HUDEP-2 (cell line): ENCODE results near the gene SHH.

ENCODE experiments used
- DNase-seq, 76 experiments: peaks; one replicate each; lab custom pipeline; 2025; ENCODE audit not compliant: unreplicated experiment in 76 of 76; lab: John Stamatoyannopoulos, UW

SHH gene

DNA sequence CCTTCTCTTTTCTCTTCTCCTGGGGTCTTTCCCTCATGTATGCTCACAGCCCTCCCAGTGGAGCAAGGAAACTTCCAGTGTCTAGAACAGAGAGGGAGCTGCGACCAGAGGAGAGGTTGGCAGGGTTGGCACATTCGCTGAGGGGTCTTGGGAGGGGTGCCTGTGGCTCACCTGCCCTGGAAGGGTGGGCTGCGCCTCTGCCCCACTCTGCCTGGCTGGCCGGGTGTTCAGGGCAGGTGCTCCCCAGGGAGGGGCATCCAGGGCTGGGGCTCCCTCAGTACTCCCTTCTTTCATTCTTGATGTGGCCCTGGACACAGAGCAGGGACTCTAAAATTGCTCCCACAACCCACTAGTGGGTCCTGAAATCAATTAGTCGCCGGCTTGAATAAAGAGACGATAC, 16.9 kb downstream of the SHH start:
- no peak for DNase-seq

DNA sequence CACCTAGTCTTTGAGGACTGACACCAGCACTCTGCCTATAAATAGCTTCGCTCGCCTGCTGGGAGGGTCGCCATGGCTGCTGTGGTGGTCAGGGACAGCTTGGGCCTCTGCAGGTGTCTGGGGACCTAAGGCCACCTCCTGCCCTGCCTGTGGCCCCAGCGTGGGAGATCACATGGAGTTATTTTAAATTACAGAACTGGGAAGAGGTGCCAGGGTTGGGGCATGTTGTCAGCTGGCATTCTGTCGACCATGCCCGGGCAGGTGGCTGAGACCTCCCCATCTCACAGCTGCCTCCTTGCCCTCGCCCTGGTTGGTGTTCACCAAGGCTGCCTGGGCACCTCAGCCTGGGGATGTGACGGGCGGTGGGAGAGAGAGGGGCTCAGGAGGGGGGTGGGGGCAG, 18.1 kb downstream of the SHH start:
- DNase-seq = no peak

DNA sequence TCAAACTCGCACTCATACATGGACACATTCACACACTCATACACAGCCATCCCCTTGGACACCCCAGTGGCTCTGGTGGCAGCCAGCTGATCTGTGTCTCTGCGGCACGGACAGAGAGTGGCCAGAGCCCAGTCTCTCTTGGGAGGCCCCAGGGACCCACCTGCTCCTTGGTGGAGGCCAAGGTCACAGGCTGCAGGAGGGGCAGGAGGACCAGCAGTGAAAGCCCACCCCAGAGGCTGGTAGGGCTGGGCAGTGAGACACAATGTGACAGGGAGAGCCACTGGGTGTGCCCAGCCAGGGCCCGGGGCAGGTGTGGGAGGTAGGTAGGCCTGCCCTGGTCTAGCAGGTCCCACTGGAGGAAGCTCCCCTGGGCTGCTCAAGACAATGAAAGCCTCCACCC, 18.5 kb downstream of the SHH start:
- no peak for DNase-seq

DNA sequence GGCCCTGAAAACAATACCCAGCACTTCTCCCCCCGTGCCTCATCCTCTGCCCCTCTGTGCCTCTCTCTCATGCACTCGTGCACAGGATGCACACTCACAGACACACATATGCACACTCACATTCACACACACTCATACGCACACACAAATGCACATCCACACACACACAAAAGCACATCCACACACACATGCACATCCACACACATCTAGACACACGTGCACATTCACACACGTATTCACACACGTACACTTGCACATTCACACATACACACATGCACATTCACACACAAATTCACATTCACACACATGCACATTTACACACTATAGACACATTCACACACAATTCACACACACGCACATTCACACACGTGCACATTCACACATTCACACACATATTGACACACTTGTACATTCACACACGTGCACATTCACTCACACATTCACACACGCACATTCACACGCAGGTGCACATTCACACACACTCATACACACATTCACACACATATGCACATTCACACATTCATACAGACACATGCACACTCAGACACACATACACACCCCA, 19.2 kb downstream of the SHH start:
- DNase-seq = no peak

DNA sequence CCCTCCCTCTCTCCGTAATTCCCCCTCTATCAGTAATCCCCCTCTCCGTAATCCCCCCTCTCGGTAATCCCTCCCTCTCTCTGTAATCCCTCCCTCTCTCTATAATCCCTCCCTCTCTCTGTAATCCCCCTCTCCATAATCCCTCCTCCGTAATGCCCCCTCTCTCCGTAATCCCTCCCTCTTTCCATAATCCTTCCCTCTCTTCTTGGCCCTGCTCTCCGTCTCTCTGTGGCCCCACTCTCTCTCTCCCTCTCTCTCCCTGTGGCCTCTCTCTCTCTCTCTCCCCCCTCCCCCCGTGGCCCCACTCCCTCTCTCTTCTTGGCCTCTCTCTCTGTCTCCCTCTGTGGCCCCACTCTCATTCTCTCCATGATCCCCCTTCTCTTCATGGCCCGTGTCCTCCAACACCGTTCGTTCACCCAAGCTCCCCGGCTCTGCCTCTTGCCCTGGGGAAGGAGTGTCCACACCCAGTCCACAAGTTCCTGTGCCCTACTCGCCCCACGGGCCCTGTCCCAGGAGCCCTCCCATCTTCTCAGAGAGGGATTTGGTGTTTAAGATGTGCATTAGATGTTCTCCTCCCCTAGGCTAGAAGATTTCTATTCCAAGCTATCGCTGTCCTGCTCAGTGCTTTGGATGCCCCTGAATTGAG, 19.8 kb downstream of the SHH start:
- no peak for DNase-seq

DNA sequence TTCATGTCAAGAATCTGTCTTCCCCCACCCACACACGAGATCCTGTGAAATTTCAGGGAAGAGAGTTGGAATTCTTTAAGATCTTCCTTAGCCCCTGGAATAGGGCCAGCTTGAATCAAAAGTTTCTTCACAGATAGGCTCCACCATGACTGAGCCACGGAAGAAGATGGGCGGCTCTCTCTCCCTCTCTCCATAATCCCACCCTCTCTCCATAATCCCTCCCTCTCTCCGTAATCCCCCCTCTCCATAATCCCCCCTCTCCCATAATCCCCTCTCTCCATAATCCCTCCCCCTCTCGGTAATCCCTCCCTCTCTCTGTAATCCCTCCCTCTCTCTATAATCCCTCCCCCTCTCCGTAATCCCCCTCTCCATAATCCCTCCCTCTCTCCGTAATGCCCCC, 20.4 kb downstream of the SHH start:
- no peak for DNase-seq

DNA sequence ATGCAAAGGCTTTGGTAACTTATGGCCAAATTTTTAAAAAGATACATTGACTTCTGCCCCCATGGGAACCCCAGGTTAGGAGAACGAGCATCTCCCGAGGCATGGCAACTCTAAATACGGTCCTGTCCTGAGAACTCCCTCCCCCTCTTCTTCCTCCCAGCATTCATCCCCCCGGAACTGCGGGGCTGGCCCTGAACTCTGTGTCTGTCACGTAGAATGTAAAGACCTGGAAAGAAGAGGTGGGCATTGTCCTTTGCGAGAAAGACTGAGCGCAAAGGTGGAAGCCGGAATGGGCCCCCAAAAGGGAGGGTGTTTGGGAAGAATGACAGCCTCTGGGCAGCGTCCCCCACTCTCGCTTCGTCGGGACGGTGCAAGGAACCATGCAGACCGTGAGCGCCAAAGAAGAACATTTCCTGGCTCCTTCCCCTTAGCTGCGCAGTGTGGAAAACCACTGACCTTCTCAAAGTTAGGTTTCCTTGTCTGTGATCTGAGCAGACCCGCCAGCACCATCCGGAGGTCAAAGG, 21.0 kb downstream of the SHH start:
- no peak for DNase-seq

DNA sequence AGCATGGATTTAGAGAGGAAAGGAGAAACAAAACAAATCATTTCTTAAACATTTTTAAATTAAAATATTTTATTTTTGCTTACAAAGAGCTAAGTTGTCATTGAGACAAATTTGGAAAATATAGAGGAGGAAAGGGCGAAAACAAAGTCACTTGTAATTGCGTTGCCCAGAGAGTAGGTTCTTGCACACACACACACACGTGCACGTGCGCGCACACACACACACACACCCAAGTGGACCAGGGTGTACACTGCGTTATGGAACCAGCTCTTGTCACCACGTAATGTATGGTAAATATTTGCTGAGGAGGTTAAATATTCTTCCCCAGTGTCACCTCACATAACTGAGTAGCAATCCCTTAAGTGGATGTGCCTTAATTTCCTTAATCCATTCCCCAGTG, 21.6 kb downstream of the SHH start:
- no peak for DNase-seq

DNA sequence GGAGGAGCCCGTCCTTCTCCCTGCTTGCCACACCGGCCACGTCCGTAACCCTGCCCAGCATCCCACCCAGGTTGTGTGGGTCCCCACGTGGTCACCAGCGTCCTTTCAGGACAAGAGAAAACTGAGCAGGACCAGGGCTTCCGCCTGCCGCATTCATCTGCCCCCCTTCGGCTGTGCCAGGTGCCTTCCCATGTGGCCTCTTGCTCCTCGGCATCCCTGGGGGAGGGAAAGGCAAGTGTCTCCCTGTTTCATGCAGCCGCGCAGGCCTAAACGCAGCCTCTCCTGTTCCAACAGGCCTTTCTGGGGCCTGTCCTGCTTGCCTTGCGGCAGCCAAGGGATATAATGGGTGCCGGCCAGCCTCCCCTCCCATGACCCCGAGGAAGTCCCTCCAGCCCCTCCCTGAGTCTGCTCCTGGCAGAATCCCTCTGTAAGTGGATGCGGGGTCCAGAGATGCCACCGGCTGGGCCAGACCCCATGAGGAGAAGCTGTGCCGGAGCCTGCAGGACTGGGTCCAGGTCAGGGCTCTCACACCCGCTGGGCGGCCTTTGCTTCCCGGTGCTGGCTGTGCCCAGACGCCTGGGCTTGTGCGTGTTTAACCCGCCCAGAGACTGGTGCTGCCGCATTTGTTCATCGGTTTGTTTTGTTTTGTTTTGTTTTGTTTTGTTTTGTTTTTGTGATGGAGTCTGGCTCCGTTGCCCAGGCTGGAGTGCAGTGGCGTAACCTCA, 23.1 kb downstream of the SHH start:
- DNase-seq = no peak

DNA sequence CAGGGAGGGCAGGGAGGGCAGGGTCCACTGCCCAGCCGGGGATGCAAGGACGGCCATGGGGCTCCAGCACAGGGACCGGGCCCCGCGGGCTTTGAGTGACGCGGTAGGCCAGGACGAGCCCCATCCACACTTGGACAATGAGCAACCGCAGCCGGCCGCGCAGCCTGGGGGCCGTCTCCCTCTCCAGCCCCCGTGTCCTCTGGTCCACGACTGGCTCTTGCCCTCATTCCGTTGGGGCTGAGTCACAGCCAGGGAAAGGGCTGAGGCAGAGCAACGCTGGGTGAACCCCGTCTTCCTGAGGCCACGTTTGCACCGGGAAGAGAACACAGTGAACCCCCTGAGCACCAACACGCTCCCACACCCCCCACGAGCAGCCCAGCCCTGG, 23.7 kb downstream of the SHH start:
- DNase-seq = no peak

DNA sequence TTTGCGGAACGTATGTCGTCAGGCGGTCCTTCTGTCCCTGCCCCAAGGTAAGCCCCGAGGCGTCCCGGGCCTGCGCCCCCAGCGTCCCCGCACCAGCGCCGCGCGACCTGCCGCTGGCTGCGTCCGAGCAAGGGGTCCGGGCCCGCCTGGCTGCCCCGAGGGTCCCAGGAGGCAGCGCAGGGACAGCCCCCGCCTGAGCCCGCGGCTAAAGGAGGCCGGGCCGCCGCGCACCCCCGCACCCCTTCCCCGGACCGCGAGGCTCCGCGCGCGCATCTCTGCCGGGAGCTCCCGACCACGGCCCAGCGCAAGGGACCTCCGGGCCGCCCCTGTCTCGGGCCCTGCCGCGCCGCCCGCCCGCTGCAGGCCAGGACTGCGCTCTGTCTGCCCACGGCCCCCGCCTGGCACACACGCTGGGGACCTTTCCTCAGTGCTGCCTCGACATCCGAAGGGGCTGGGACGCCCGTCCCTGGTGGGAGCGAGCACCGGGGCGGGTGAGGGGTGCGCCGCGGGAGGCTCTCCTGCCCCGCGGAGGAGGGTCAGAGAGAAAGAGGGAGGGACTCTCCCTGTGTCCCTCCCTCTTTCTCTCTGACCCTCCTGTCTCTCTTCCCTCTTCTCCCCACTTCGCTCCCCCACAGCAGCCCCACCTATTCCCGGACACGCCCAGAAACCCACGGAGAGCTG, 25.0 kb downstream of the SHH start:
- no peak for DNase-seq

DNA sequence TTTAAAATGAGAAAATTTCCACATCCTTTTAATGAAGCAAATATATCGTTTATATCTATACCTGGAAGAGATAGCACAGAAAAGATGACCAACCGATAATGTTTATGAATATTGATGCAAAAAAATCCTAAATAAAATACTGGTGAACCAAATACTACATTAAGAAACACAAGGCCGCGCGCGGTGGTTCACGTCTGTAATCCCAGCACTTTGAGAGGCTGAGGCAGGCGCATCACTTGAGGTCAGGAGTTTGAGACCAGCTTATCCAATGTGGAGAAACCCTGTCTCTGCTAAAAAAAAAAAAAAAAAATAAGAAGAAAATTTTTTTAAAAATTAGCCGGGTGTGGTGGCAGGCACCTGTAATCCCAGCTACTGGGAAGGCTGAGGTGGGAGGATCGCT, 25.8 kb downstream of the SHH start:
- no peak for DNase-seq

DNA sequence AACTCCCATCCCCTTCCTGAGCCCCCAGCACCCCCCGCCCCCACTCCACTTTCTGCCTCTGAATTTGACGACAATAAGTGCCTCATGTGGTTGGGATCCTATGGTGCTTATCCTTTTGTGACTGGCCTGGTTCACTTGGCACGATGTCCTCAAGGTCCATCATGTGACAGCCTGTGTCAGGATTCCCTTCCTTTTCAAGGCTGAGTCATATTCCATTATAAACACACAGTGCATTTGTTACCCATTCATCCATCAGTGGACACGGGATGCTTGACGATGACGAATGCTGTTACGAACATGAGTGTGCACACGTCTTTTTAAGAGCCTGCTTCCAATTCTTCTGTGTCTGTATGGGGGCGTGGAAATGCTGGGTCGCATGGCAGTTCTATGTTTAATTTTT, 26.7 kb downstream of the SHH start:
- DNase-seq = no peak

DNA sequence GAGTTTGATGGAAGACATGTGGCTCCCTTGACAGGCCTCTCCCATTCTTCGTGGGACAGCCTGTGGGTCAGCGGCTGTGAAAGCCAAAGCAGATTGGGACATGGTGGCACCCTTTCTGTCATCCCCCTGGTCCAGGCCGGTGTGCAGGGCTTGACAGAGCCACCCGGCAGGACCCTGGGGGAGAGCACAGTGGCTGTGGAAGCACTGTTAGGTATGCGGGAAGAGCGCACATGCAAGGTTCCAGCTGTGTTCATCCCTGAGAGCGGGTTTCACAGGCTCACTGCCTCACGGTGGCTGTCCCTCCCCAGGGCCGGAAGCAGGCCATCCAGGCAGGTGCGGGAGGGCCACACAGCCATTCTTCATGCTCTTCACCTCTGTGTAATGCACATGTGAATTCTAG, 29.8 kb downstream of the SHH start:
- no peak for DNase-seq

DNA sequence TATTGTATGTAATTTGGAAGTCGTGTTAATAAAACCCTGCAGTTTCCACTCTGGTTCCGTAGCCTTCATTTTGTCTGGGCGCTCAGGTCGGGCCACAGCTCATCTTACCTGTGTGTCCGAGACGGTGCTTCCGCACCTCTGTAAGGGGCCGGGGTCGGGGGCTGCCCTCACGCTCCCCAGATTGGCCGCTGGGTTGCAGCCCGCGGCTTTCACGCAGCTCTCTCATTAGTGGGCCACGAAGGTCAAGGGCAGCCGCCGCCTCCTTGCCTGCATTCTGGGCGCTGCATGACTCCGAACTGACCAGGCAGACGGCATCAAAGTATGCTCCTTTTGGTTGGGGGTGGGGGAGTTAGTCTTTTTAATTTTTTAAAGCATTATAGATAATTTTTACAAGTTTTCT, 30.8 kb downstream of the SHH start:
- no peak for DNase-seq

DNA sequence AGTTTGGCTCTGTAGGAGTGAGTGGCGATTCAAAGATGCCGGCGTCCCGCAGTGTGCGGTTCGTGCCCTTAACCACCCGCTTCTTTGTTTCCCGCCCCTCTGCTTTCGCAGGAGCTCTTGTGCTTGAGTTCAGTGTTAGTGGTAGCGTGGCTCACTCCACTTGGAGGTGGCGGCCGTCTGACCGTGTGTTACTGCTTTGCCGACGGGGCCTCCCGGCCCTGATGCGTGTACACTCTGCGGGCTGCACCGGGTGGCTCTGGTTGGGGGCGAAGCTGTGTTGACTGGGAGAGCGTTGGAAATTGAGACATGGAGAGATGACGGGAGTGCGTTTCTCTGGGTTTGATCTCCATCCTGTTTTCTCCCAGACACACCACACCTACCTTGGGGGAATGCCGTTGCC, 31.4 kb downstream of the SHH start:
- DNase-seq = no peak

DNA sequence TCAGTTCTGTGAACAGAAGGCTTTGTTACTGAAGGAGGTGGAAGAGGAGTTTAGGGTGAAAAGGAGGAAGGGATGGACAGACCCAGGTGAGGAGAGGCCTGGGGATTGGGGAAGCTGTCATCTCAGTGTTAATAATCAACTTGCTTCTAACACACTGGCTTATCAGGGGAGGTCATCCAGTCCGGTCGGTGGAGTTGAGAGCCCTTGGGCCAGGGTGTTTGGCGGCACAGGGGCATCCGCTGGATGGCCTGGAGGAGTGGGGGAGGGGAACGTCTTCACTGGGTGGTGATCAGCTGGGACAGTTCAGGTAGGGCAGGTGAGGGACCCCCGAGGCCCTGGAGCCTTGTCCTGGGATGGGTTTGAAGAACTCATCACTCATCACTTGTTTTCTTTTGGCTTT, 33.9 kb downstream of the SHH start:
- no peak for DNase-seq

DNA sequence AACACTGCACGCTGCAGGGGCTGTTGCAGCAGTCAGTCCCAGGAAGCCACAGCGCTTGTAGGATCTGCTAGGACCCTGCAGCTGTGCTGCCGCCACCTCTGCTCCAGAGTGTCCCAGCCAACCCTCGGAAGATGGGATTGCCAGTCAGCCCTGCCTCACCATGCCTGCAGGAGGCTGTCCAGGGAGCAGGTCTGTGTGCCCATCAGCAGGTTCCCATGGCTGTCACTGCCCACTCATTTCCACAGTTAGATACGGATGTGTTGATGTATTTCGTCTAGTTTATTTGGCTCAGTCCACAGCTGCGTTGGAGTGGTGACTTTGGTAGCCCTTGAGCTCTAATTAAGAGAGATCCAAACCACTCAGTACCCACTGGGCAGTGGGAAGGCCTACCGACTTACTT, 35.7 kb downstream of the SHH start:
- no peak for DNase-seq

DNA sequence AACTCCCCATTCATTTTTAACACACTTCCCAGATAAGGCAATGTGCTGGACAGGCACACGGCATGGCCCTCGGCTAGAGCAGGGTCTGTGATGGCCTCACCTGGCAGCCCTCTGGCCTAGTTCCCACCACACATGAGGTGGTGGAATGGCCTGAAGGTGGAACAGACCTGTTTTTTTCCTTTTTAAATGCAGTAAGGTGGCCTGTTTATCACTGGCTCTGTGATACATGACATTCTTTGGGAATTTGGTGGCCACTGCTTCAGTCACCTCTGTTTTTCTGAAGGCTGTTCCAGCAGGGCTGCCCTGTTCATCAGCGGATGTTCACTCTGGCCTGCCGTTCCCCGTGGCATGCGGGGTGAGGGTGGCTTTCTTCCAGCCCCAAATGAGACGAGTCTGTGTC, 36.6 kb downstream of the SHH start:
- DNase-seq = no peak

DNA sequence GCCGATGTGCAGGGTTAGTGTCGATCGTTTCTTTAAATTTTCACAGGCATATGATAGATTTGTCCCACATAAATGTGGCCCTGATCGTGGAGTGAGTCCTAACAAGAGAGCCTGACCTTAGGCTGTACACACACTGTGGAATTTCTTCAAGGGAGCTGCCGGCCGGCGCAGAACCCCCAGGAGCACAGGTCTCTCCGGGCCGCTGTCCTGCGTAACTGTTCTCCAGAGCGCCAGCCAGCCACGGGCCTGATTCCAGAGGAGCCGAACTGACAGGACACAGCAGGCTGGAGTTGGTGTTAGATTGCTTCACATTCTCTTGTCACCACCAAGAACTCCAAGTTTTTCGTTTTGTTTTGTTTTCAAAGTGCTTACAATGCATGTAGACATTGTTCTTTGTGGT, 37.3 kb downstream of the SHH start:
- no peak for DNase-seq

DNA sequence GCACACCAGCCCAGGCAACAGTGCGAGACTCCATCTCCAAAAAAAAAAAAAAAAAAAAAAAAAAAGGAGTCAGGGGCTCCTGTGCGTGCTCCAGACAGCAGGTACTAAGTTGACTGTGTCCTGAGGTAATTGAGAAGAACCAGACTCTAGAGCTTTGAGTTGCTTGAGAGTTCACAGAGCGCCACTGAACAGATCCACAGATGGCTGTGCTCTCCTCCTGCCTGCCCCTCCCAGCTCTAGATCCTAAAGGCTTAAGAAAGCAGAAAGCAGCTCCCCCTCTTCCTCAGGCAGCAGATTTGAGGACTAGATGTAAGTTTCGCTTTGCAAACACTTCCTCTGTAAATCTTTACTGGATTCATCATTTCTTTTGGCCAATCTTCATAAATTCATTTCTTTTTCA, 38.7 kb downstream of the SHH start:
- DNase-seq = no peak

DNA sequence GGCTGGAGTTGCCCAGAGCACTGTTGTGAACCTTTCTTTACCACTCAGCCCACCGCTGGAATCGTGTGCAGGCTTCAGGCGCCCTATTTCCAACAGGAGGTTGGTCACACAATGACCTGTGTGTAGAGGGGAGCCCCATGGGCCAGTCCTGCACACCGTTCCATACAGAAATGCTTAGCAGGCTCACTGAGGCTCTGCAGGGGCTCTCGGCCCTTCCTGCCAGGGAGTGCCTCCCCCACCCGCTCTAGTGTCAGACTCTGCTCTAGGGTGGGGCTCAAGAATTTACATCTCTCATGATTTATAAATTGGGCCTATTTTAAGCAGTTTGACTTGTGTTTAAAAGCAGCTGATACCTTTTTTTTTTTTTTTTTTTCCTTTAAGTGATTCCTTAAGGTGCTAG, 42.0 kb downstream of the SHH start:
- no peak for DNase-seq
